PC-3 (cell line): ENCODE results near the gene CADM4.

Experiments
- CTCF ChIP-seq: fragments of 300-600 bp; sonication (generic); conservative IDR thresholded peaks from 2 replicates; pipeline ENCODE4 v1.5.1; 2017; ENCODE audit warnings: antibody characterized with exemption, low read depth, mild to moderate bottlenecking, low read length
- EZH2 ChIP-seq: fragments of 300-600 bp; sonication (generic); IDR thresholded peaks from one replicate; pipeline ENCODE4 v1.6.1; 2017; ENCODE audit warnings: antibody characterized with exemption, mild to moderate bottlenecking, low read length; ENCODE audit not compliant: unreplicated experiment
- EZH2phosphoT487 ChIP-seq: fragments of 300-600 bp; sonication (generic); IDR thresholded peaks from 2 replicates; pipeline ENCODE4 v1.6.1; 2018; ENCODE audit warnings: mild to moderate bottlenecking, antibody characterized with exemption, low read length, borderline replicate concordance

DNA sequence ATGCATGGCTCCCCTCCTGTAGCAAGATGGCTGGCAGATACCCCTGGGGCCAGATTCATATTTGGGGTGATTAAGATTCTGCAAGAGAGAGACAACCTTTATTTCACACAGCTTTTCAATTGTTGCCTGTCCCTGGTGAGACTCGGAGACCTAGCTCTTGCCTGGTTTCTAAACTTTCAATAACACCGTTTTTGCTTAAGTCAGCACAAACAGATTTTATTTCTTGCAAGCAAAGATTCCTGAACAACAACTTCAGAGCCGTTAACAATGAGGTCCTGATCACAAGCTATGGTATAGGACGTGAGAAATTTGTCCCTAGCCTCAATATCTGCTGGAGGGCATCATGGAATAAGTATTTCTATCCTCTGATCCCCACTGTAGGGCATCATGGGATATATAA lies 2.9 kb upstream of the CADM4 start:
- TF ChIP-seq CTCF: no peak
- TF ChIP-seq EZH2phosphoT487: no peak
- no peak for TF ChIP-seq EZH2
